HFFc6 (cell line): ENCODE results near the gene MLF1. TPM values are rescaled to one million over a fixed set of nuclear protein-coding genes. Genes with fewer than 3 reads are reported as not detected.

Source experiments
- DNase-seq: peaks from one replicate; pipeline ENCODE4 v3.0.0-alpha.2; 2018
- H3K27ac Mint-ChIP-seq: 2 replicates; pipeline ENCODE4 v1.8.0; 2020; ENCODE audit warnings: mild to moderate bottlenecking, mixed read lengths
- H3K27me3 Mint-ChIP-seq: 2 replicates; pipeline ENCODE4 v1.8.0; 2021; ENCODE audit warnings: mild to moderate bottlenecking, moderate library complexity, mixed read lengths; ENCODE audit not compliant: insufficient read depth
- H3K36me3 Mint-ChIP-seq: 2 replicates; pipeline ENCODE4 v1.8.0; 2021; ENCODE audit warnings: low read depth, mixed read lengths
- H3K4me1 Mint-ChIP-seq: 2 replicates; pipeline ENCODE4 v1.8.0; 2020; ENCODE audit warnings: low read depth, mixed read lengths
- H3K4me3 Mint-ChIP-seq: 2 replicates; pipeline ENCODE4 v1.8.0; 2020; ENCODE audit warnings: mild to moderate bottlenecking, moderate library complexity, mixed read lengths
- H3K9me3 Mint-ChIP-seq: 2 replicates; pipeline ENCODE4 v1.8.0; 2020; ENCODE audit warnings: mild to moderate bottlenecking, mixed read lengths
- total RNA-seq, 6 experiments: library from RNA; stranded (reverse); fragmentation: NEBNext Ultra II Directional; extraction: Animal tissue kit (Norgen Biotek cat#: 25700); gene quantifications; 2 replicates in 1 of 6; 3 replicates in 5 of 6; pipeline ENCODE4 v1.2.3, GENCODE V29; 2021
- TF ChIP-seq, protein P1 (sequence below): fragments of 200-600 bp; sonication (generic); IDR thresholded peaks from 2 replicates; pipeline ENCODE4 v1.5.0; 2021; ENCODE audit warnings: antibody characterized with exemption, mild to moderate bottlenecking

Gene MLF1
- total RNA-seq, 6 experiments from 2014 or later: 1.6 to 4.0 (median 2.9) TPM

DNA sequence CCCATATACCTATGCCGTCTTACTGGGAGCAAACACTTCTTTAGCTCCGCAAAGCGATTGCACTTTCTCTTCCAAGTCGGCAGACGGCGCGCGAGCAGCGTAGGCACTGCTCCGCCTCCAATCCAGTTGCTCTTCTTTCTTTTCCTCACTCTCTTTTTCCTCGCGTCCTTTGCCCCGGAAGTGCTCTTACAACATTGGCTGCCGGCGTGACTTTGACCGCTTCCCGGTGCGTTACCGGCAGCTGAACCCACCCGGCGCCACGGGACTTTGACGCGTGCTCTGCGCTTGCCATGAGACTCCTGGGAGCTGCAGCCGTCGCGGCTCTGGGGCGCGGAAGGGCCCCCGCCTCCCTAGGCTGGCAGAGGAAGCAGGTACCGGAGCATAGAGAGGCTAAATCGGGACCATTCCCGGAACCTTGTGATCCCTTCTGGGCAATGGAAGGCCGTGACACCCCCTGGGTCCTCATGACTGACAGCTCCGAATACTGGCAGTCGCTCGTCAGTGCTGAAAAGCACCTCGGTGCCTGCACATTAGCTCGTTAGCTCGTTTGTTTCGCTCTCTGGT is 73.4 kb downstream of the MLF1 start, which contains the start of gene GFM1:
Gene GFM1 (plus strand): TSS at position 183 of the 564 bp plus-strand sequence. CDS start 108 bp downstream, at position 291.
- Mint-ChIP-seq H3K9me3 (no peaks in the 10 kb centered on the region), H3K27ac (peak within 1 kb of the TSS; percentile 92), H3K4me1 (peaks cover 24% of the 10 kb centered on the region), H3K27me3 (peaks cover 2% of the 10 kb centered on the region; the same call in 1 of the 2 replicates), H3K36me3 (peaks cover 9% of the 10 kb centered on the region; the same call in 1 of the 2 replicates), H3K4me3 (peak within 1 kb of the TSS; percentile 98)
- DNase-seq: peak; percentile 93
- TF ChIP-seq, protein P1, sequence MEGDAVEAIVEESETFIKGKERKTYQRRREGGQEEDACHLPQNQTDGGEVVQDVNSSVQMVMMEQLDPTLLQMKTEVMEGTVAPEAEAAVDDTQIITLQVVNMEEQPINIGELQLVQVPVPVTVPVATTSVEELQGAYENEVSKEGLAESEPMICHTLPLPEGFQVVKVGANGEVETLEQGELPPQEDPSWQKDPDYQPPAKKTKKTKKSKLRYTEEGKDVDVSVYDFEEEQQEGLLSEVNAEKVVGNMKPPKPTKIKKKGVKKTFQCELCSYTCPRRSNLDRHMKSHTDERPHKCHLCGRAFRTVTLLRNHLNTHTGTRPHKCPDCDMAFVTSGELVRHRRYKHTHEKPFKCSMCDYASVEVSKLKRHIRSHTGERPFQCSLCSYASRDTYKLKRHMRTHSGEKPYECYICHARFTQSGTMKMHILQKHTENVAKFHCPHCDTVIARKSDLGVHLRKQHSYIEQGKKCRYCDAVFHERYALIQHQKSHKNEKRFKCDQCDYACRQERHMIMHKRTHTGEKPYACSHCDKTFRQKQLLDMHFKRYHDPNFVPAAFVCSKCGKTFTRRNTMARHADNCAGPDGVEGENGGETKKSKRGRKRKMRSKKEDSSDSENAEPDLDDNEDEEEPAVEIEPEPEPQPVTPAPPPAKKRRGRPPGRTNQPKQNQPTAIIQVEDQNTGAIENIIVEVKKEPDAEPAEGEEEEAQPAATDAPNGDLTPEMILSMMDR: peak; percentile 88

GRCh38 chr3:158649791-158650190 is 78.8 kb downstream of the MLF1 start:
- no peak for DNase-seq
- Mint-ChIP-seq H3K27me3 (no peaks in the 10 kb centered on the region), H3K9me3 (no peaks in the 10 kb centered on the region), H3K36me3 (peaks cover 26% of the 10 kb centered on the region), H3K27ac (no peak overlapping the region), H3K4me1 (peaks cover 19% of the 10 kb centered on the region), H3K4me3 (no peak overlapping the region)
- TF ChIP-seq, protein P1: no peak

DNA sequence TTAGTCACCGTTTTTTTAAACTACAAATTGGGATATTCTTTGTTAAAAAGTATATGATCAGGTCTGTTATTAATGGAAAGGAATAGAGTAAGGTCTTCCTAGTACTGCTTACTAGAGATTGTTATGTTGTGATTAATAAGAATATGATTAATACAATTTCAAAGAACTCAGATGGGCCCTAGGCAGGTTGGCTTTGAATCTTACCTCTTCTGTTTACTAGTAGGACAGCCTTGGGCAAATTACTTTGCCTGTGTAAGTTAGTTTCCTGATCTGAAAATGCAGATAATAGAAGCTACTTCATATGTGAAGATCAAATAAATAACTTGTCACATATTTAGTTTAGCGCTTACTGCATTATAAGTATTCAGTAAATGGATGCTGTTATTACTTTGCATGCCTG is 80.2 kb downstream of the MLF1 start:
- TF ChIP-seq, protein P1: no peak
- H3K27ac Mint-ChIP-seq: no peak overlapping the region
- peaks cover 34% of the 10 kb centered on the region for H3K36me3 Mint-ChIP-seq
- H3K4me3 Mint-ChIP-seq: no peak overlapping the region
- no peaks in the 10 kb centered on the region for H3K9me3 Mint-ChIP-seq
- 0 out of 2 replicates have a peak, but pooled peaks cover 2% of the 10 kb centered on the region for H3K27me3 Mint-ChIP-seq
- H3K4me1 Mint-ChIP-seq: peaks cover 5% of the 10 kb centered on the region
- DNase-seq: no peak

GRCh38 chr3:158652463-158652862 is 81.5 kb downstream of the MLF1 start:
- H3K27ac Mint-ChIP-seq: no peak overlapping the region
- no peaks in the 10 kb centered on the region for H3K9me3 Mint-ChIP-seq
- H3K4me1 Mint-ChIP-seq: no peaks in the 10 kb centered on the region

More at GRCh38 chr3:158652463-158652862, 81.5 kb downstream of the MLF1 start:
- peaks cover 34% of the 10 kb centered on the region for H3K36me3 Mint-ChIP-seq
- 0 out of 2 replicates have a peak, but pooled peaks cover 2% of the 10 kb centered on the region for H3K27me3 Mint-ChIP-seq
- no peak overlapping the region for H3K4me3 Mint-ChIP-seq
- DNase-seq: no peak
- TF ChIP-seq, protein P1: no peak

Other genes starting within 250 kb of the MLF1 start
- 10 to 100 TPM; 41.6 to 46.4 (median 44.1) TPM for gene GFM1, start 73.3 kb downstream of the MLF1 start, total RNA-seq
- 10 to 100 TPM; 12.2 to 18.8 (median 16.2) TPM for gene LXN, start 101.5 kb downstream of the MLF1 start, total RNA-seq
- 1 to 10 TPM in 1 of 6 experiments, under 1 TPM in 4, not detected in 1; 0.51 to 1.3 (median 0.77) TPM for gene RARRES1, start 161.3 kb downstream of the MLF1 start, total RNA-seq
- 10 to 100 TPM; 61.6 to 75.4 (median 68.8) TPM for gene MFSD1, start 230.9 kb downstream of the MLF1 start, total RNA-seq